Small intestine (tissue), 7 donors: ENCODE data around the gene CMTR1. TPM values are rescaled to one million over a fixed set of nuclear protein-coding genes. Genes with fewer than 3 reads are reported as not detected.
"Not testable (repeated sequence)": the region's sequence is repeated elsewhere in the genome, so short reads cannot be mapped to it uniquely, and the experiment has no call there.

ENCODE experiments used
- DNase-seq, 2 donors: peaks; one replicate each; pipeline versions ENCODE4 v3.0.0 to v3.0.0-alpha.2; 2013
- FAIRE-seq: peaks from 2 replicates; lab custom pipeline; 2012; peaks lifted over from hg19 to GRCh38; lab: Jason Lieb, UNC
- H3K27ac ChIP-seq, 3 donors: one replicate each; pipeline ENCODE4 v1.5.1; 2013; ENCODE audit warnings: low read length in 2 of 3, mild to moderate bottlenecking in 2 of 3, control low read depth in 1 of 3, inconsistent platforms in 1 of 3, low read depth in 1 of 3, moderate library complexity in 1 of 3
- H3K27me3 ChIP-seq, 3 donors: one replicate each; pipeline ENCODE4 v1.6.1; 2013; ENCODE audit warnings: low read length in 3 of 3, inconsistent platforms in 1 of 3; ENCODE audit not compliant: control insufficient read depth in 3 of 3, insufficient read depth in 3 of 3
- H3K36me3 ChIP-seq, 3 donors: one replicate each; pipeline ENCODE4 v1.6.1; 2013; ENCODE audit warnings: low read length in 3 of 3, inconsistent platforms in 1 of 3, low read depth in 1 of 3, mild to moderate bottlenecking in 1 of 3, moderate library complexity in 1 of 3; ENCODE audit not compliant: control insufficient read depth in 3 of 3, insufficient read depth in 2 of 3
- H3K4me1 ChIP-seq, 3 donors: one replicate each; pipeline ENCODE4 v1.6.1; 2013; ENCODE audit warnings: low read length in 2 of 3, inconsistent platforms in 1 of 3, low read depth in 1 of 3, mild to moderate bottlenecking in 1 of 3, moderate library complexity in 1 of 3; ENCODE audit not compliant: control insufficient read depth in 3 of 3, insufficient read depth in 2 of 3
- H3K4me3 ChIP-seq, 3 donors: one replicate each; pipeline ENCODE4 v1.5.1; 2013; ENCODE audit warnings: low read length in 3 of 3, control low read depth in 1 of 3, inconsistent platforms in 1 of 3, low read depth in 1 of 3, mild to moderate bottlenecking in 1 of 3, moderate library complexity in 1 of 3
- H3K9me3 ChIP-seq, 2 donors: one replicate each; pipeline ENCODE4 v1.6.1; 2013; ENCODE audit warnings: low read depth in 1 of 2, low read length in 1 of 2; ENCODE audit not compliant: control insufficient read depth in 2 of 2, insufficient read depth in 1 of 2
- WGBS, 3 donors: extraction: QIAGEN DNeasy Blood & Tissue Kit; methylation state at CpG; one replicate each; pipeline ENCODE4 v1.1.7; 2013; 5-methylcytosine and 5-hydroxymethylcytosine counted together
- polyA plus RNA-seq, 4 donors: library from polyadenylated mRNA; stranded (reverse) in 3 of 4; unstranded in 1 of 4; fragments of 200-250 nt in 3 of 4; fragments of 120-200 nt in 1 of 4; gene quantifications; one replicate each; pipeline versions ENCODE4 v1.2.1 to v1.2.3, GENCODE V29; 2013
- donor health status: healthy with polysubstance abuse.
- donor health status: control.
- donor health status: control.
- donor health status: Bipolar disorder and iron deficiency.
- donor health status: healthy.

The CMTR1 gene
- polyA plus RNA-seq, 4 donors = 10.8 to 28.7 (median 14.9) TPM

DNA sequence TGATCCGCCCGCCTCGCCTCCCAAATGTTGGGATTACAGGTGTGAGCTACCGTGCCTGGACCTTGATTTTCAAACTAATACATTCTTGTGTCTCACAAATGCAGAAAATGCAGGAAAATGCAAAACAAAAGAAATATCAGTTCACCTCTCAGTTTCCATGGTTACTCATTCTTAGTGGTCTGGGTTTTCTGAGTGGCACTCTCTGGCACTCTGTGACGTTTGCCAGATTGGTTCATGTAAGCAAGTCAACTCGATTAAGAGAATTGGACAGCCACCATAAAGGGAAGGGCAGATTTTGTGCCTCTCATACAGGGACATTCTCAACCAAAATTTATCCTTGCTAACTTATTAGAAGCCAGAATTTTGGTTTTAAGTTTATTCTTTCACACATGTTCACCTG is 8.6 kb downstream of the CMTR1 start:
- Histone ChIP-seq H3K9me3 (no peaks in the 10 kb centered on the region), H3K36me3 (peaks cover 9 to 29% (median 9%) of the 10 kb centered on the region in 3 donors), H3K4me3 (no peak overlapping the region), H3K27ac (no peak overlapping the region), H3K27me3 (no peaks in the 10 kb centered on the region), H3K4me1 (no peaks in the 10 kb centered on the region)
- WGBS, 3 donors = 87 to 92% (median 88%) methylated on average over 6 of the region's 6 CpGs
- no peak for FAIRE-seq
- no peak for DNase-seq

DNA sequence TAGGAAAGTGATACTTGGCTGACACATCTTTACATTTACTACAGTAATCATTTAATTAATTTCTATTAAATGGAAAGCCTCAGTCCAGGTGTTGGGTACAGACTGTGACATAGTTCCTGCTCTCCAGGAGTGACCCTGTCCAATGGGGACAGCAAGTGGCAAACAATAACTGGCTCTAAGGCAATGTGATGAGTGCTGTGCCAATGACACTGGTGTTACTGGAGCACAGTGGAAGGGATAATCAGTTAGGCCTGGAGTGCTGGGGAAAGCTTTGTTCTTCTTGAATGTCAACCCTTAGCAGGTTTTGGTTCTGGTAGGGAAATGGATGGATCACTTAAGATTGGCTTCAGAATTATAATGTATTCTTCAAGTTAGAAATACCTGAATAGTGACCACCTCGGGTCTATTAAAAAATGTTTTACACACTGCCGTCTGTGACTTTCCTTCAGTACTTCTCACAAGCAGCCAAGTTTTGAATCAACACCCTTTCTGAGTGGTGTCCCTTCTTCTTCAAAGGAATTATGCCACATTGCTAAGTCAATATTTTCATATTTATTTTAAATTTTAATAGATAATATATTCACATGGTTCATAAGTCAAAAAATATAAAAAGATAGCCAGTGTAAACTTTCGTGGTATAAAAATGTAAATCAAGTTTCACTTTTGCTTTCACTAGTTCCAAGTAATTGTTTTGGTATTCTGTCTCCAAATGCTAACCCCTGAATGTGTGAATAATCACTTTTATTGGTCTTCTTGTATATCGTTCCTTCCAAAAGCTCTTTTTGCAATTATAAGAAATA is 9.6 kb downstream of the CMTR1 start:
- no peak for FAIRE-seq
- Histone ChIP-seq H3K36me3 (peaks cover 10 to 30% (median 11%) of the 10 kb centered on the region in 3 donors), H3K27ac (peak overlapping the region in 2 of 3 donors; percentile 54 to 65)

DNA sequence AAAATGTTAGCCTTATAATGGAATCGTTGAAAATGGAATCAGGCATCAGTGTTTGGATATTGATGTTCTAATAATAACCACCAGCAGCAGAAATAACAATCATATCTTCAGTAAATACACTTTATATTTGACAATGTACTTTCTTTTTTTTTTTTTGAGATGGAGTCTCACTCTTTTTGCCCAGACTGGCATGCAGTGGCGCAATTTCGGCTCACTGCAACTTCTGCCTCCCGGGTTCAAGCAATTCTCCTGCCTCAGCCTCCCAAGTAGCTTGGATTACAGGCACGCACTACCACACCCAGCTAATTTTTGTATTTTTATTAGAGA is 10.2 kb downstream of the CMTR1 start:
- not testable (repeated sequence) for H3K4me3 ChIP-seq, DNase-seq, H3K27me3 ChIP-seq, FAIRE-seq, H3K9me3 ChIP-seq, H3K4me1 ChIP-seq
- Histone ChIP-seq H3K36me3 (peaks cover 7 to 31% (median 10%) of the 10 kb centered on the region in 3 donors), H3K27ac (peak overlapping the region in 1 of 3 donors; percentile 42)
- 69 to 83% (median 69%) methylated on average over 5 of the region's 5 CpGs for WGBS, 3 donors

More for the DNA sequence above, 9.6 kb downstream of the CMTR1 start:
- WGBS, 3 donors = 5 to 17% (median 5%) methylated on average over 4 of the region's 4 CpGs
- DNase-seq = peak; percentile 5 to 43
- Histone ChIP-seq H3K4me1 (no peaks in the 10 kb centered on the region), H3K9me3 (no peaks in the 10 kb centered on the region), H3K27me3 (no peaks in the 10 kb centered on the region), H3K4me3 (no peak overlapping the region)

DNA sequence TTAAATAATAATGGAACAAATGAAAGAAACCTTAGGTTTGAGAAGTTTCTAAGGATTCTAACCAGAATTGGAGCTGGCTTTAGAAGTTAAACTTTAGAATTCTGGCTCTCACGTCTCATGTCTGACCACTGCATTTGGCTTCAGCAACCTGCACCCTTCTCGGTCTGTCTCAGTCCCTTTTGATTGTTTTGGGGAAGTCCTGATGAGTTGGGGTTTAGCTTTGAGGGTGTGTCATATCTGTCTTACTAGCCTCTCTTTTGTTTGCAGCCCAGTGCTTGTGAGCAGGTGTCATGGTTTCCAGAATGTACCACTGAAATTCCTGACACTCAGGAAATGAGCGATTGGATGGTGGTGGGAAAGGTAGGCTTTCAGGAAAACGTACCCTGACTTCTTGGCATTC is 17.0 kb downstream of the CMTR1 start:
- Histone ChIP-seq H3K9me3 (no peaks in the 10 kb centered on the region), H3K4me1 (no peaks in the 10 kb centered on the region), H3K4me3 (no peak overlapping the region), H3K27ac (no peak overlapping the region), H3K36me3 (peaks cover 8 to 47% (median 22%) of the 10 kb centered on the region in 3 donors), H3K27me3 (no peaks in the 10 kb centered on the region)
- no peak for FAIRE-seq
- WGBS, 3 donors = 86 to 89% (median 87%) methylated on average over 4 of the region's 4 CpGs
- no peak for DNase-seq

DNA sequence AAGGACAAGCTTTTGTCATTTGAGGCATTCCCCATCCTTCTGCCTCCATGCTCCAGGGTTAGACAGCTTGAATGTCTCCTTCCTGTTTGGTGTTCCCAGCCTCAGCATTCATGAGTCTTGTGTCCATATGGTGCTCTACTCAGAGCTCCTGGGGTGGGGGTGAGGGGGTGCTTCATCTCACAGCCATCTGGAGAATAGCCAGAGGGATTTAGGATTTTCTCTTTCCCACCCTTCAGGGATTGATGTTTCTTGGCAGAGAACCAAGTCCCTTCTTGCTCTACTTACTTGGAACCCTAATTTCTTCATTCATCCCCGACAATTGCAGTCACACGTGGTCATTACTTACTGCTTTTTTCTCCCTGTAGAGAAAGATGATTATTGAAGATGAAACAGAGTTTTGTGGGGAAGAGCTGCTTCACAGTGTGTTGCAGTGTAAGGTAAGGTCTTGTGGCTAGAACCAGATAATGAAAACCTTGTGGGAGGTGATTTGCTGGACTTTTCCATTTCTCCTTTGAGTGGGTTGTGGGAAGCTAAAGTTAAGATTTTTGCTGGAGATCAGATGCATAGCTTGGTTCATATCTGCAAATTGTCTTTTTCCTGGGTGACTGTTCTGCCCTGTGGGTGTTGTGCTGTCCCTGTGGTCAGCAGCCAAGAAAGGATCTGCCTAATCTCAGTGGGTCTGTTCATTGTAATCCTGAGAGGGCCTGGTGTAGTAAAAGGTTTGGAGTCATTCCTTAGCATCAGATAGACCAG is 18.6 kb downstream of the CMTR1 start:
- DNase-seq (no peak), FAIRE-seq (no peak)
- Histone ChIP-seq H3K27me3 (no peaks in the 10 kb centered on the region), H3K36me3 (peaks cover 11 to 54% (median 23%) of the 10 kb centered on the region in 3 donors), H3K9me3 (no peaks in the 10 kb centered on the region), H3K4me3 (no peak overlapping the region), H3K27ac (no peak overlapping the region), H3K4me1 (no peaks in the 10 kb centered on the region)
- 59 to 89% (median 82%) methylated on average over 2 of the region's 2 CpGs for WGBS, 3 donors

DNA sequence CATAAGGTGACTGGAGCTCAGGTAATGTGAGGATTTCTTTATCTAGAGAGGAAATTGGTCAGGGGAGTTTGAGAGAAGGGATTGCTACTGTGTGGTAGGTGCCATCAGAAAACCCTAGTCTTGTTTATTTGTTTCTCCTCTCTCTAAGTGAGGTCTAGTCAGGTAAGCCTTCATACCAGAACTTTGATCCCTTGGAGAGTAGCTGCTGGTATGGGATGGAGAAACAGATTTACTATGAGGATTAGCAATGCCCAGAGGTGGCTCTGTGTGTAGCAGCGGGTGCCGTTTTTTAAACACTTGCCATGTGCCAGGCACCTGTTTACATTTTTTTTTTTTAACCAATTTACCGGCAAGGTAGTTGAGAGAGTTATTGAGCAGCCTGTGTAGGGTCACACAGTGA is 19.5 kb downstream of the CMTR1 start:
- peaks cover 10 to 55% (median 21%) of the 10 kb centered on the region in 3 donors for H3K36me3 ChIP-seq
- no peak for FAIRE-seq
- WGBS, 3 donors = 77 to 91% (median 87%) methylated on average over 3 of the region's 3 CpGs

DNA sequence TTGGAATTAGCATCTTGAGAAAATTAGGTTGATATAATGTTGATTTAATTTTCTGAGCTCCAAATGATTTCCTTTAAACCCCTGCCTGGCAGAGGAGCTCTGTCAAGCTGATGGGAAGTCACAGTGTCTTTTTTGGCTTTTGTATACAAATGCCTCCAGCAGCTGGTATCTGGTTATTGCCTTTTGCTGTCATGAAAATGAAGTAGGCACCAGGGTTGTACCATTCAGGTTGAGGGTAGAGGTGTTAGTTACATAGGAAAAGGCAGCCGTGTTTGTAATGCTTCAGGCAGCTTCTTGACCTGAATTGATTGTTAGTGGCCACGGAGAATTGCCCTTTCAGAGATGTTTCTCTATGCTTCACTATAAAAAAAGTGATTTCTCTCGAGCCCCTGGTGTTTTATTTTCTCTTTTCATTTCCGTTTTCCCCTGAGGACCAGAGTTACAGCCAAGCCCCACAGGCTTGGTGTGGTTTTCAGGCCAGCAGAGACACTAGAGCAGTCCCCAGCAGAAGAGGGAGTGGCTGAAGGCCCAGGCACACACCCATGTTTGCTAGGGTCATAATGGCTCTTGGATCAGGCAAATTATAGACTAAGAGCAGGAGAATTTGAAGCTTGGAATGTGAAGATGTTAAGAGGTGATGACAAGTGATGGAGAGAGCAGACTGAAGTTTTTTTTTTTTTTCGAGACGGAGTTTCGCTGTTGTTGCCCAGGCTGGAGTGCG is 21.6 kb downstream of the CMTR1 start:
- WGBS, 3 donors = 88 to 91% (median 91%) methylated on average over 8 of the region's 8 CpGs
- Histone ChIP-seq H3K27me3 (no peaks in the 10 kb centered on the region), H3K36me3 (peaks cover 13 to 51% (median 21%) of the 10 kb centered on the region in 3 donors), H3K27ac (no peak overlapping the region), H3K4me3 (no peak overlapping the region), H3K4me1 (no peaks in the 10 kb centered on the region), H3K9me3 (no peaks in the 10 kb centered on the region)
- DNase-seq = peak in 1 of 2 donors; percentile 5
- no peak for FAIRE-seq

More for the DNA sequence above, 19.5 kb downstream of the CMTR1 start:
- Histone ChIP-seq H3K9me3 (no peaks in the 10 kb centered on the region), H3K4me1 (no peaks in the 10 kb centered on the region), H3K4me3 (no peak overlapping the region), H3K27me3 (no peaks in the 10 kb centered on the region), H3K27ac (no peak overlapping the region)
- no peak for DNase-seq

DNA sequence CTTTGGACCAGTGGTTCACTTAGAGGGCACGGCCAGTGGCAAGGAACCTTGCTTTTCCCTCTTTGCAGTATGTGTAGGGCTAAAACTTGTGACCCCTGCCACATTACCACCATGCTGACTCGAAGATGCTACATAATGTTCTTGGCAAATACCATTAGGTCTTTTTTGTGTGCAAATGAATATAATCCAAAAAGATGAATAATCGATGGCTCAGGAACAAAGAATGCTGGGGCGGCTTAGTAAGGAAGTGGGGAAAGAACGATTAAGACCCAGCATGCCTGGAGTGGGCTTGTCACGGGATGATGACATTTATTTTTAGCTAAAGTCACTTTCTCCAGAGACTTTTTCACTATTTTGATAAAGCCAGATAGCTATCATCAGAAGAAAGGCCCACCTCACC is 23.1 kb downstream of the CMTR1 start:
- DNase-seq (no peak), FAIRE-seq (no peak)
- no peaks in the 10 kb centered on the region for H3K27me3 ChIP-seq
- peaks cover 13 to 58% (median 23%) of the 10 kb centered on the region in 3 donors for H3K36me3 ChIP-seq
- 93 to 98% (median 98%) methylated on average over 6 of the region's 6 CpGs for WGBS, 3 donors
- no peaks in the 10 kb centered on the region for H3K4me1 ChIP-seq
- no peak overlapping the region for H3K4me3 ChIP-seq
- no peak overlapping the region for H3K27ac ChIP-seq
- no peaks in the 10 kb centered on the region for H3K9me3 ChIP-seq
